ENCODE results near the gene F7. TPM values are rescaled to one million over a fixed set of nuclear protein-coding genes. Genes with fewer than 3 reads are reported as not detected.

Gene F7
- total and polyA plus RNA-seq, 4 donors, result 0.04 to 0.26 (median 0.14) TPM

DNA sequence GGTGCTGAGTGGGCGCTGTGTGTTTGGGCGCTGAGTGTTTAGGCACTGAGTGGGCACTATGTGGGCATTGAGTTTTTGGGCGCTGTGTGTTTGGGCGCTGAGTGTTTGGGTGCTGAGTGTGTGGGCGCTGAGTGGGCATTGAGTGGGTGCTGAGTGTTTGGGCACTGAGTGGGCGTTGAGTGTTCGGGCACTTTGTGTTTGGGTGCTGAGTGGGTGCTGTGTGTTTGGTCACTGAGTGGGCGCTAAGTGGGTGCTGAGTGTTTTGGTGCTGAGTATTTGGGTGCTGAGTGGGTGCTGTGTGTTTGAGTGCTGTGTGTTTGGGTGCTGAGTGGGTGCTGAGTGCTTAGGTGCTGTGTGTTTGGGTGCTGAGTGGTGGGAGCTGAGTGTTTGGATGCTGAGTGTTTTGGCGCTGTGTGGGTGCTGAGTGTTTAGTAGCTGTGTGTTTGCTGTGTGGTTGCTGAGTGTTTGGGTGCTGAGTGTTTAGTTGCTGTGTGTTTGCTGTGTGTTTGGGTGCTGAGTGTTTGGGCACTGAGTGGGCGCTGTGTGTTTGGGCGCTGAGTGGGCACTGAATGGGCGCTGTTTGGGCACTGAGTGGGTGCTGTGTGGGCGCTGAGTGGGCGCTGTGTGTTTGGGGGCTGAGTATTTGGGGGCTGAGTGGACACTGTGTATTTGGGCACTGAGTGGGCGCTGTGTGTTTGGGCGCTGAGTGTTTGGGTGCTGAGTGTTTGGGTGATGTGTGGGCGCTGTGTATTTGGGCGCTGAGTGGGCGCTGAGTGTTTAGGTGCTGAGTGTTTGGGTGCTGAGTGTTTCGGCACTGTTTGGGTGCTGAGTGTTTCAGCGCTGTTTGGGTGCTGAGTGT, 47.2 kb upstream of the F7 start:
- H3K27ac ChIP-seq (ENCODE audit: low read depth in 1 of 2, low read length in 1 of 2), result no peak overlapping the region
- H3K9ac ChIP-seq (ENCODE audit: insufficient read depth in 1 of 2, low read length in 2 of 2), result no peak overlapping the region
- 92 to 94% methylated on average over 21 of the region's 21 CpGs for WGBS, 2 donors
- no peak overlapping the region for H3K4me3 ChIP-seq
- H3K36me3 ChIP-seq (ENCODE audit: control insufficient read depth in 4 of 4, insufficient read depth in 4 of 4, low read length in 4 of 4), result peaks cover 0 to 15% (median 0%) of the 10 kb centered on the region in 4 donors
- H3K27me3 ChIP-seq (ENCODE audit: control insufficient read depth in 3 of 3, insufficient read depth in 3 of 3, low read length in 2 of 3), result no peaks in the 10 kb centered on the region
- TF ChIP-seq CTCF (IDR thresholded peaks at IDR 0.05; ENCODE audit: control extremely low read depth, extremely low read depth), result no peak
- H3K9me3 ChIP-seq (ENCODE audit: control insufficient read depth in 4 of 4, insufficient read depth in 3 of 4, low read length in 3 of 4), result peaks cover 0 to 4% (median 1%) of the 10 kb centered on the region in 4 donors
- ATAC-seq (ENCODE audit: insufficient read depth, low FRiP score) (no peak), DNase-seq (no peak)
- no peaks in the 10 kb centered on the region for H3K4me1 ChIP-seq (ENCODE audit: control insufficient read depth in 5 of 5, insufficient read depth in 5 of 5, low read length in 5 of 5)

- Histone ChIP-seq H3K27ac (ENCODE audit: low read depth in 1 of 2, low read length in 1 of 2) (no peak overlapping the region), H3K4me1 (ENCODE audit: control insufficient read depth in 5 of 5, insufficient read depth in 5 of 5, low read length in 5 of 5) (no peaks in the 10 kb centered on the region), H3K4me3 (no peak overlapping the region), H3K27me3 (ENCODE audit: control insufficient read depth in 3 of 3, insufficient read depth in 3 of 3, low read length in 2 of 3) (no peaks in the 10 kb centered on the region), H3K9me3 (ENCODE audit: control insufficient read depth in 4 of 4, insufficient read depth in 3 of 4, low read length in 3 of 4) (peaks cover 0 to 4% (median 1%) of the 10 kb centered on the region in 4 donors), H3K9ac (ENCODE audit: insufficient read depth in 1 of 2, low read length in 2 of 2) (no peak overlapping the region), H3K36me3 (ENCODE audit: control insufficient read depth in 4 of 4, insufficient read depth in 4 of 4, low read length in 4 of 4) (peaks cover 0 to 15% (median 0%) of the 10 kb centered on the region in 4 donors)
- TF ChIP-seq CTCF (IDR thresholded peaks at IDR 0.05; ENCODE audit: control extremely low read depth, extremely low read depth), result no peak
- no peak for ATAC-seq (ENCODE audit: insufficient read depth, low FRiP score)
- no peak for DNase-seq
- 94 to 95% methylated on average over 22 of the region's 22 CpGs for WGBS, 2 donors
Measured at GRCh38 chr13:113058988-113059850, 46.4 kb upstream of the F7 start.

DNA sequence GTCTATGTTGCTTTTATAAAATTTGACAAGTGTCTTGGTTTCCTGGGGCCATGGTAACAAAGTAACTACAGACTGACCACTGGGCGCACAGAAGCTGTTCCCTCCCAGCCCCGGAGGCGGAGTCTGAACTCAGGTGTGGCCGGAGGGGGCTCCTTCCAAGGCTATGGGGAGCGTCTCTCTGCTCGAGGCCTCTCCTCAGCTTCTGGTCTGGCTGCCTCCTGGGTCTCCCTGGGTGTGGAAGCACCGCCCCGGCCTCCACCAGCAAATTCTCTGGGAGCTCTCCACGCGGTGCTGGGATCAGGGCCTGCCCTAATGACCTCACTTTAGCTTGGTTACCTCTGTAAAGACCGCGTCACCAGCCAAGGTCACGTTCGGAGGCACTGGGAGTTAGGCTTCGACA, 45.7 kb upstream of the F7 start:
- no peak for ATAC-seq (ENCODE audit: insufficient read depth, low FRiP score)
- WGBS, 2 donors, result 87% methylated on average over 15 of the region's 15 CpGs
- DNase-seq, result no peak

More for the DNA sequence above, 45.7 kb upstream of the F7 start:
- Histone ChIP-seq H3K27me3 (ENCODE audit: control insufficient read depth in 3 of 3, insufficient read depth in 3 of 3, low read length in 2 of 3) (no peaks in the 10 kb centered on the region), H3K4me1 (ENCODE audit: control insufficient read depth in 5 of 5, insufficient read depth in 5 of 5, low read length in 5 of 5) (no peaks in the 10 kb centered on the region), H3K9me3 (ENCODE audit: control insufficient read depth in 4 of 4, insufficient read depth in 3 of 4, low read length in 3 of 4) (peaks cover 0 to 4% (median 1%) of the 10 kb centered on the region in 4 donors), H3K4me3 (no peak overlapping the region), H3K27ac (ENCODE audit: low read depth in 1 of 2, low read length in 1 of 2) (no peak overlapping the region), H3K9ac (ENCODE audit: insufficient read depth in 1 of 2, low read length in 2 of 2) (no peak overlapping the region), H3K36me3 (ENCODE audit: control insufficient read depth in 4 of 4, insufficient read depth in 4 of 4, low read length in 4 of 4) (peaks cover 0 to 15% (median 0%) of the 10 kb centered on the region in 4 donors)
- TF ChIP-seq CTCF (IDR thresholded peaks at IDR 0.05; ENCODE audit: control extremely low read depth, extremely low read depth), result no peak
